Activated T-cell treated with anti-CD3 and anti-CD28 coated beads, Interleukin-2, amount 50 U/mL, for 72 hours (primary cell): Measurements from ENCODE around the gene KCNMA1. TPM values are rescaled to one million over a fixed set of nuclear protein-coding genes. Genes with fewer than 3 reads are reported as not detected.

Experiments used
- ATAC-seq, 2 donors: fragments of 150-1000 bp; cut with Tn5 transposase; replicated peaks in 1 of 2; 2 replicates each; pipeline ENCODE4 v1.10.0; 2021; ENCODE audit warnings: moderate library complexity in 2 of 2, mild to moderate bottlenecking in 1 of 2
- DNase-seq, 2 donors: peaks; one replicate each; pipeline ENCODE4 v3.0.0; 2021 to 2022; ENCODE audit warnings: mixed read lengths in 1 of 2
- H3K27ac Mint-ChIP-seq: one replicate; pipeline ENCODE4 v1.8.0; 2022; ENCODE audit warnings: mild to moderate bottlenecking, moderate library complexity, mixed read lengths
- H3K27me3 Mint-ChIP-seq: one replicate; pipeline ENCODE4 v1.8.0; 2022; ENCODE audit warnings: low read depth, mixed read lengths
- H3K36me3 Mint-ChIP-seq, 2 donors: one replicate each; pipeline ENCODE4 v1.8.0; 2022; ENCODE audit warnings: mixed read lengths in 2 of 2, mild to moderate bottlenecking in 1 of 2; ENCODE audit not compliant: insufficient read depth in 2 of 2
- H3K4me1 Mint-ChIP-seq: one replicate; pipeline ENCODE4 v1.8.0; 2022; ENCODE audit warnings: low read depth, mixed read lengths
- H3K4me3 Mint-ChIP-seq, 2 donors: one replicate each; pipeline ENCODE4 v1.8.0; 2022; ENCODE audit warnings: mild to moderate bottlenecking in 2 of 2, mixed read lengths in 2 of 2, moderate library complexity in 2 of 2
- H3K9me3 Mint-ChIP-seq, 2 donors: one replicate each; pipeline ENCODE4 v1.8.0; 2022; ENCODE audit warnings: mixed read lengths in 2 of 2
- total RNA-seq, 2 donors: library from RNA; stranded (reverse); gene quantifications; one replicate each; pipeline ENCODE4 v1.2.3, GENCODE V29; 2022

Gene KCNMA1
- total RNA-seq, 2 donors from 2014 or later: 0.55 to 1.0 TPM

GRCh38 chr10:77486517-77486916 is 151.1 kb downstream of the KCNMA1 start:
- H3K4me3 Mint-ChIP-seq: no peak overlapping the region
- H3K4me1 Mint-ChIP-seq: no peaks in the 10 kb centered on the region
- H3K27me3 Mint-ChIP-seq: no peaks in the 10 kb centered on the region
- no peaks in the 10 kb centered on the region for H3K36me3 Mint-ChIP-seq
- DNase-seq (no peak), ATAC-seq (no peak)
- H3K9me3 Mint-ChIP-seq: no peaks in the 10 kb centered on the region
- no peak overlapping the region for H3K27ac Mint-ChIP-seq

GRCh38 chr10:77485847-77486246 is 151.8 kb downstream of the KCNMA1 start:
- no peak for ATAC-seq
- H3K4me3 Mint-ChIP-seq: no peak overlapping the region
- H3K27me3 Mint-ChIP-seq: no peaks in the 10 kb centered on the region
- H3K36me3 Mint-ChIP-seq: no peaks in the 10 kb centered on the region
- no peaks in the 10 kb centered on the region for H3K4me1 Mint-ChIP-seq
- H3K9me3 Mint-ChIP-seq: no peaks in the 10 kb centered on the region
- no peak for DNase-seq
- no peak overlapping the region for H3K27ac Mint-ChIP-seq

- Mint-ChIP-seq H3K4me3 (no peak overlapping the region), H3K27ac (no peak overlapping the region), H3K4me1 (no peaks in the 10 kb centered on the region), H3K9me3 (no peaks in the 10 kb centered on the region), H3K36me3 (no peaks in the 10 kb centered on the region), H3K27me3 (no peaks in the 10 kb centered on the region)
- DNase-seq (no peak), ATAC-seq (no peak)
Observed at GRCh38 chr10:77482072-77482471, 155.5 kb downstream of the KCNMA1 start.

- Mint-ChIP-seq H3K27me3 (no peaks in the 10 kb centered on the region), H3K4me1 (no peaks in the 10 kb centered on the region), H3K9me3 (no peaks in the 10 kb centered on the region), H3K4me3 (no peak overlapping the region), H3K36me3 (no peaks in the 10 kb centered on the region), H3K27ac (no peak overlapping the region)
- DNase-seq (no peak), ATAC-seq (no peak)
Observed at GRCh38 chr10:77479586-77479985, 158.0 kb downstream of the KCNMA1 start.

- H3K4me3 Mint-ChIP-seq: no peak overlapping the region
- DNase-seq (no peak), ATAC-seq (no peak)
- no peaks in the 10 kb centered on the region for H3K36me3 Mint-ChIP-seq
- no peaks in the 10 kb centered on the region for H3K27me3 Mint-ChIP-seq
- no peaks in the 10 kb centered on the region for H3K4me1 Mint-ChIP-seq
- no peaks in the 10 kb centered on the region for H3K9me3 Mint-ChIP-seq
- H3K27ac Mint-ChIP-seq: no peak overlapping the region
Observed at GRCh38 chr10:77478962-77479359, 158.6 kb downstream of the KCNMA1 start.

GRCh38 chr10:77478247-77478961 is 159.2 kb downstream of the KCNMA1 start:
- Mint-ChIP-seq H3K4me1 (no peaks in the 10 kb centered on the region), H3K36me3 (no peaks in the 10 kb centered on the region), H3K9me3 (no peaks in the 10 kb centered on the region), H3K4me3 (no peak overlapping the region), H3K27me3 (no peaks in the 10 kb centered on the region), H3K27ac (no peak overlapping the region)
- DNase-seq (no peak), ATAC-seq (no peak)

- no peaks in the 10 kb centered on the region for H3K4me1 Mint-ChIP-seq
- no peak overlapping the region for H3K4me3 Mint-ChIP-seq
- ATAC-seq (no peak), DNase-seq (no peak)
- H3K27me3 Mint-ChIP-seq: no peaks in the 10 kb centered on the region
- no peaks in the 10 kb centered on the region for H3K9me3 Mint-ChIP-seq
- H3K36me3 Mint-ChIP-seq: no peaks in the 10 kb centered on the region
- H3K27ac Mint-ChIP-seq: no peak overlapping the region
Observed at GRCh38 chr10:77475522-77475921, 162.1 kb downstream of the KCNMA1 start.

- Mint-ChIP-seq H3K36me3 (no peaks in the 10 kb centered on the region), H3K4me3 (no peak overlapping the region), H3K27me3 (no peaks in the 10 kb centered on the region), H3K4me1 (no peaks in the 10 kb centered on the region), H3K27ac (no peak overlapping the region), H3K9me3 (no peaks in the 10 kb centered on the region)
- ATAC-seq: no peak
- no peak for DNase-seq
Observed at GRCh38 chr10:77474939-77475338, 162.7 kb downstream of the KCNMA1 start.

- Mint-ChIP-seq H3K9me3 (no peaks in the 10 kb centered on the region), H3K27ac (no peak overlapping the region), H3K27me3 (no peaks in the 10 kb centered on the region), H3K36me3 (no peaks in the 10 kb centered on the region), H3K4me1 (no peaks in the 10 kb centered on the region), H3K4me3 (no peak overlapping the region)
- no peak for ATAC-seq
- no peak for DNase-seq
Observed at GRCh38 chr10:77474386-77474785, 163.2 kb downstream of the KCNMA1 start.

GRCh38 chr10:77472146-77472545 is 165.5 kb downstream of the KCNMA1 start:
- DNase-seq (no peak), ATAC-seq (no peak)
- Mint-ChIP-seq H3K27ac (no peak overlapping the region), H3K27me3 (no peaks in the 10 kb centered on the region), H3K9me3 (no peaks in the 10 kb centered on the region), H3K36me3 (no peaks in the 10 kb centered on the region), H3K4me1 (no peaks in the 10 kb centered on the region), H3K4me3 (no peak overlapping the region)

- Mint-ChIP-seq H3K4me3 (no peak overlapping the region), H3K9me3 (no peaks in the 10 kb centered on the region), H3K27ac (no peak overlapping the region), H3K4me1 (no peaks in the 10 kb centered on the region), H3K36me3 (no peaks in the 10 kb centered on the region), H3K27me3 (no peaks in the 10 kb centered on the region)
- ATAC-seq (no peak), DNase-seq (no peak)
Observed at GRCh38 chr10:77471069-77471536, 166.5 kb downstream of the KCNMA1 start.

- no peaks in the 10 kb centered on the region for H3K4me1 Mint-ChIP-seq
- H3K27me3 Mint-ChIP-seq: no peaks in the 10 kb centered on the region
- H3K36me3 Mint-ChIP-seq: no peaks in the 10 kb centered on the region
- no peak overlapping the region for H3K27ac Mint-ChIP-seq
- no peak for DNase-seq
- no peak overlapping the region for H3K4me3 Mint-ChIP-seq
- H3K9me3 Mint-ChIP-seq: no peaks in the 10 kb centered on the region
- ATAC-seq: no peak
Observed at GRCh38 chr10:77467422-77467963, 170.1 kb downstream of the KCNMA1 start.

- H3K36me3 Mint-ChIP-seq: no peaks in the 10 kb centered on the region
- no peak for ATAC-seq
- H3K4me3 Mint-ChIP-seq: no peak overlapping the region
- H3K27ac Mint-ChIP-seq: no peak overlapping the region
- no peaks in the 10 kb centered on the region for H3K4me1 Mint-ChIP-seq
- H3K9me3 Mint-ChIP-seq: peaks cover 0 to 3% of the 10 kb centered on the region in 2 donors
- no peak for DNase-seq
- peaks cover 7% of the 10 kb centered on the region for H3K27me3 Mint-ChIP-seq
Observed at GRCh38 chr10:77463967-77464745, 173.5 kb downstream of the KCNMA1 start.
